ENCODE results near the gene PSRC1. TPM values are rescaled to one million over a fixed set of nuclear protein-coding genes. Genes with fewer than 3 reads are reported as not detected.

PSRC1 gene
- total RNA-seq, 2 experiments from 2014 or later, result 40.7 to 42.7 TPM

GRCh38 chr1:109251277-109252166, 31.4 kb downstream of the PSRC1 start:
- Histone ChIP-seq H3K4me1 (ENCODE audit: insufficient read depth, low read length, poor library complexity, severe bottlenecking) (peaks cover 30% of the 10 kb centered on the region), H4K20me1 (ENCODE audit: insufficient read depth, low read length) (no peaks in the 10 kb centered on the region), H3K27ac (ENCODE audit: low read depth, low read length, poor library complexity, severe bottlenecking) (no peak overlapping the region), H3K9me2 (ENCODE audit: insufficient read depth, low read length) (no peaks in the 10 kb centered on the region), H3K9me3 (ENCODE audit: low read length) (no peaks in the 10 kb centered on the region), H3K4me3 (ENCODE audit: low read depth, low read length, poor library complexity, severe bottlenecking) (no peak overlapping the region), H3K79me2 (ENCODE audit: insufficient read depth, low read depth, low read length) (no peaks in the 10 kb centered on the region), H3K36me3 (ENCODE audit: insufficient read depth, low read length) (no peaks in the 10 kb centered on the region), H3K4me2 (ENCODE audit: low read length) (no peak overlapping the region), H2AFZ (ENCODE audit: low read length) (no peak overlapping the region)
- intact Hi-C loops (cut with micrococcal nuclease; ENCODE audit: unreplicated experiment), result no loop called here
- no peak for TF ChIP-seq EZH2phosphoT487 (IDR thresholded peaks at IDR 0.05; ENCODE audit: borderline replicate concordance, low read depth, low read length)
- CTCF ChIA-PET (ENCODE audit: unreplicated experiment), result no interaction called here
- no peak for DNase-seq (ENCODE audit: low spot score)
- BruUV-seq (replicated peaks), result no TSS peak
- POLR2A ChIA-PET, result interaction anchor here (0.5 kb wide), 1 partner anchor 36 kb away, joined by 3 read pairs; no protein-coding TSS in a partner anchor

DNA sequence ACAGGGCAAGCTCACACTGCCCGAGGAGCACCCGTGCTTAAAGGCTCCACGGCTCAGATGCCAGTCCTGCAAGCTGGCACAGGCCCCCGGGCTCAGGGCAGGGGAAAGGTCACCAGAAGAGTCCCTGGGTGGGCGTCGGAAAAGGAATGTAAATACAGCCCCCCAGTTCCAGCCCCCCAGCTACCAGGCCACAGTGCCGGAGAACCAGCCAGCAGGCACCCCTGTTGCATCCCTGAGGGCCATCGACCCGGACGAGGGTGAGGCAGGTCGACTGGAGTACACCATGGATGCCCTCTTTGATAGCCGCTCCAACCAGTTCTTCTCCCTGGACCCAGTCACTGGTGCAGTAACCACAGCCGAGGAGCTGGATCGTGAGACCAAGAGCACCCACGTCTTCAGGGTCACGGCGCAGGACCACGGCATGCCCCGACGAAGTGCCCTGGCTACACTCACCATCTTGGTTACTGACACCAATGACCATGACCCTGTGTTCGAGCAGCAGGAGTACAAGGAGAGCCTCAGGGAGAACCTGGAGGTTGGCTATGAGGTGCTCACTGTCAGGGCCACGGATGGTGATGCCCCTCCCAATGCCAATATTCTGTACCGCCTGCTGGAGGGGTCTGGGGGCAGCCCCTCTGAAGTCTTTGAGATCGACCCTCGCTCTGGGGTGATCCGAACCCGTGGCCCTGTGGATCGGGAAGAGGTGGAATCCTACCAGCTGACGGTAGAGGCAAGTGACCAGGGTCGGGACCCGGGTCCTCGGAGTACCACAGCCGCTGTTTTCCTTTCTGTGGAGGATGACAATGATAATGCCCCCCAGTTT, 32.3 kb downstream of the PSRC1 start:
- ChIA-PET POLR2A (interaction anchor here (0.5 to 0.9 kb wide), 2 partner anchors 32 to 35 kb away, joined by 3 read pairs; partner anchors contain the start of gene PSRC1), CTCF (ENCODE audit: unreplicated experiment) (interaction anchor here (0.5 kb wide), 1 partner anchor 233 kb away, joined by 6 read pairs; no protein-coding TSS in a partner anchor)
- H2AFZ ChIP-seq (ENCODE audit: low read length), result no peak overlapping the region
- intact Hi-C loops (cut with micrococcal nuclease; ENCODE audit: unreplicated experiment), result no loop called here
- no peaks in the 10 kb centered on the region for H3K9me2 ChIP-seq (ENCODE audit: insufficient read depth, low read length)
- H3K27ac ChIP-seq (ENCODE audit: low read depth, low read length, poor library complexity, severe bottlenecking), result no peak overlapping the region
- no peaks in the 10 kb centered on the region for H3K9me3 ChIP-seq (ENCODE audit: low read length)
- H3K79me2 ChIP-seq (ENCODE audit: insufficient read depth, low read depth, low read length), result no peaks in the 10 kb centered on the region
- TF ChIP-seq EZH2phosphoT487 (IDR thresholded peaks at IDR 0.05; ENCODE audit: borderline replicate concordance, low read depth, low read length) (no peak), CTCF (conservative IDR thresholded peaks at IDR 0.05; ENCODE audit: low read length) (no peak)
- no TSS peak for BruUV-seq (replicated peaks)
- no peak for DNase-seq (ENCODE audit: low spot score)
- H3K4me2 ChIP-seq (ENCODE audit: low read length), result peak overlapping the region; percentile 65
- no peaks in the 10 kb centered on the region for H3K36me3 ChIP-seq (ENCODE audit: insufficient read depth, low read length)
- peaks cover 30% of the 10 kb centered on the region for H3K4me1 ChIP-seq (ENCODE audit: insufficient read depth, low read length, poor library complexity, severe bottlenecking)
- H3K4me3 ChIP-seq (ENCODE audit: low read depth, low read length, poor library complexity, severe bottlenecking), result no peak overlapping the region
- H4K20me1 ChIP-seq (ENCODE audit: insufficient read depth, low read length), result no peaks in the 10 kb centered on the region

All from OCI-LY7 (cell line).